OCI-LY7 (cell line): ENCODE results near the gene NDUFS6. TPM values are rescaled to one million over a fixed set of nuclear protein-coding genes. Genes with fewer than 3 reads are reported as not detected.
A peak's percentile ranks its signal among the peaks of the same experiment; 100 is the strongest.

Experiments
- BruUV-seq: library from RNA; stranded (reverse); fragments of 400-500 nt; replicated peaks from 2 replicates; lab custom pipeline; 2021; lab: Mats Ljungman, UMichigan
- CTCF ChIA-PET: fragments of 300-600 bp; sonication (Branson Sonifier 250); formaldehyde crosslinking; loops from one replicate; lab custom pipeline; 2022; ENCODE audit warnings: antibody characterized with exemption; ENCODE audit not compliant: unreplicated experiment; lab: Charles Lee
- POLR2A ChIA-PET: fragments of 300-600 bp; sonication (Branson Sonifier 250); formaldehyde crosslinking; loops from one replicate; lab custom pipeline; 2022; ENCODE audit warnings: antibody characterized with exemption; lab: Charles Lee
- DNase-seq: peaks from one replicate; pipeline ENCODE4 v3.0.0-alpha.2; 2015; ENCODE audit warnings: low spot score
- H2AFZ ChIP-seq: fragments of 200-600 bp; sonication (generic), shearing (Covaris generic); 2 replicates; pipeline ENCODE4 v1.6.1; 2014; ENCODE audit warnings: mild to moderate bottlenecking, antibody characterized with exemption, low read length, moderate library complexity
- H3K27ac ChIP-seq: fragments of 200-600 bp; sonication (generic); 2 replicates; pipeline ENCODE4 v1.5.1; 2014; ENCODE audit warnings: mixed run types, low read depth, mild to moderate bottlenecking, moderate library complexity, low read length, inconsistent platforms; ENCODE audit not compliant: poor library complexity, severe bottlenecking
- H3K36me3 ChIP-seq: fragments of 200-600 bp; sonication (generic); 2 replicates; pipeline ENCODE4 v1.6.1; 2014; ENCODE audit warnings: mild to moderate bottlenecking, antibody characterized with exemption, low read length, moderate library complexity, mixed read lengths; ENCODE audit not compliant: insufficient read depth
- H3K4me1 ChIP-seq: fragments of 200-600 bp; sonication (generic); 2 replicates; pipeline ENCODE4 v1.5.1; 2014; ENCODE audit warnings: mild to moderate bottlenecking, low read length; ENCODE audit not compliant: insufficient read depth, poor library complexity, severe bottlenecking
- H3K4me2 ChIP-seq: fragments of 200-600 bp; sonication (generic); 2 replicates; pipeline ENCODE4 v1.6.1; 2014; ENCODE audit warnings: mild to moderate bottlenecking, low read length
- H3K4me3 ChIP-seq: fragments of 200-600 bp; sonication (generic); 2 replicates; pipeline ENCODE4 v1.5.1; 2014; ENCODE audit warnings: mild to moderate bottlenecking, low read depth, low read length; ENCODE audit not compliant: poor library complexity, severe bottlenecking
- H3K79me2 ChIP-seq: fragments of 200-600 bp; sonication (generic); 2 replicates; pipeline ENCODE4 v1.6.1; 2016; ENCODE audit warnings: low read depth, mild to moderate bottlenecking, low read length, moderate library complexity, mixed read lengths; ENCODE audit not compliant: insufficient read depth
- H3K9me2 ChIP-seq: fragments of 200-600 bp; sonication (generic); 2 replicates; pipeline ENCODE4 v1.6.1; 2016; ENCODE audit warnings: mild to moderate bottlenecking, low read length, mixed read lengths; ENCODE audit not compliant: insufficient read depth
- H3K9me3 ChIP-seq: fragments of 200-600 bp; sonication (generic); 2 replicates; pipeline ENCODE4 v1.6.1; 2014; ENCODE audit warnings: mild to moderate bottlenecking, mixed run types, low read length, mixed read lengths
- H4K20me1 ChIP-seq: fragments of 200-600 bp; sonication (generic); 2 replicates; pipeline ENCODE4 v1.6.1; 2014; ENCODE audit warnings: mild to moderate bottlenecking, antibody characterized with exemption, low read length, moderate library complexity, mixed read lengths; ENCODE audit not compliant: insufficient read depth
- CTCF ChIP-seq: fragments of 200-600 bp; sonication (generic); conservative IDR thresholded peaks from 2 replicates; pipeline ENCODE4 v1.5.1; 2014; ENCODE audit warnings: mild to moderate bottlenecking, antibody characterized with exemption, low read length, moderate library complexity, mixed read lengths
- EZH2phosphoT487 ChIP-seq: fragments of 200-600 bp; sonication (generic); IDR thresholded peaks from 2 replicates; pipeline ENCODE4 v1.6.1; 2018; ENCODE audit warnings: low read depth, borderline replicate concordance, mild to moderate bottlenecking, mixed run types, antibody characterized with exemption, low read length, moderate library complexity, mixed read lengths
- intact Hi-C: fragments of 100-400 bp; cut with micrococcal nuclease; formaldehyde crosslinking; loops from one replicate; pipeline ENCODE4 v1.10.0; 2022; ENCODE audit not compliant: unreplicated experiment
- total RNA-seq, 2 experiments: library from RNA; depleted of rRNA in 1 of 2; stranded (reverse); fragments of >200 nt in 1 of 2; shearing (Covaris generic) in 1 of 2; gene quantifications; 2 replicates each; pipeline ENCODE4 v1.2.3, GENCODE V29; 2014 to 2022

NDUFS6 gene
- total RNA-seq, 2 experiments from 2014 or later = 41.5 to 58.7 TPM

GRCh38 chr5:1793301-1793740, 7.9 kb upstream of the NDUFS6 start:
- H2AFZ ChIP-seq = peak overlapping the region; percentile 84
- no TSS peak for BruUV-seq
- peak; percentile 23 for DNase-seq

GRCh38 chr5:1793966-1794900, 7.0 kb upstream of the NDUFS6 start:
- peaks cover 56% of the 10 kb centered on the region for H3K4me1 ChIP-seq
- BruUV-seq = TSS peak; percentile 67
- H3K9me2 ChIP-seq = no peaks in the 10 kb centered on the region
- intact Hi-C loops = loop anchor here (10.0 kb wide), 1 partner anchor 479 kb away; no protein-coding TSS in a partner anchor
- peaks cover 32% of the 10 kb centered on the region for H3K36me3 ChIP-seq
- H3K4me3 ChIP-seq = peak overlapping the region; percentile 57
- peaks cover 5% of the 10 kb centered on the region; the same call in 1 of the 2 replicates for H4K20me1 ChIP-seq
- H3K27ac ChIP-seq = peak overlapping the region; percentile 88
- no peaks in the 10 kb centered on the region for H3K9me3 ChIP-seq
- DNase-seq = no peak
- ChIA-PET POLR2A (no interaction called here), CTCF (no interaction called here)
- H3K79me2 ChIP-seq = peaks cover 22% of the 10 kb centered on the region
- TF ChIP-seq CTCF = no peak
- no peak for TF ChIP-seq EZH2phosphoT487
- peak overlapping the region; percentile 70 for H3K4me2 ChIP-seq
- no peak overlapping the region; the same call in 1 of the 2 replicates for H2AFZ ChIP-seq

More at GRCh38 chr5:1793301-1793740, 7.9 kb upstream of the NDUFS6 start:
- Histone ChIP-seq H3K36me3 (peaks cover 27% of the 10 kb centered on the region), H3K4me1 (peaks cover 50% of the 10 kb centered on the region), H3K9me3 (no peaks in the 10 kb centered on the region), H3K4me2 (peak overlapping the region; percentile 70), H4K20me1 (no peaks in the 10 kb centered on the region), H3K27ac (peak overlapping the region; percentile 88), H3K9me2 (no peaks in the 10 kb centered on the region), H3K4me3 (peak overlapping the region; percentile 57), H3K79me2 (peaks cover 13% of the 10 kb centered on the region)
- CTCF ChIA-PET = interaction anchor here (0.8 to 1.4 kb wide), 3 partner anchors 10 to 31 kb away, joined by 3 to 4 read pairs (median 3); no protein-coding TSS in a partner anchor
- no peak for TF ChIP-seq CTCF
- TF ChIP-seq EZH2phosphoT487 = no peak
- intact Hi-C loops = loop anchor here (10.0 kb wide), 1 partner anchor 479 kb away; no protein-coding TSS in a partner anchor
- POLR2A ChIA-PET = interaction anchor here (0.7 to 2.1 kb wide), 5 partner anchors 8 to 17 kb away, joined by 3 to 7 read pairs (median 4); partner anchors contain the start of gene NDUFS6
